T1000 (cell line): ENCODE data around the gene WFDC1.

Experiments used
- DNase-seq: peaks from one replicate; lab custom pipeline; 2025; ENCODE audit warnings: mixed read lengths; lab: John Stamatoyannopoulos, UW

WFDC1 gene

DNA sequence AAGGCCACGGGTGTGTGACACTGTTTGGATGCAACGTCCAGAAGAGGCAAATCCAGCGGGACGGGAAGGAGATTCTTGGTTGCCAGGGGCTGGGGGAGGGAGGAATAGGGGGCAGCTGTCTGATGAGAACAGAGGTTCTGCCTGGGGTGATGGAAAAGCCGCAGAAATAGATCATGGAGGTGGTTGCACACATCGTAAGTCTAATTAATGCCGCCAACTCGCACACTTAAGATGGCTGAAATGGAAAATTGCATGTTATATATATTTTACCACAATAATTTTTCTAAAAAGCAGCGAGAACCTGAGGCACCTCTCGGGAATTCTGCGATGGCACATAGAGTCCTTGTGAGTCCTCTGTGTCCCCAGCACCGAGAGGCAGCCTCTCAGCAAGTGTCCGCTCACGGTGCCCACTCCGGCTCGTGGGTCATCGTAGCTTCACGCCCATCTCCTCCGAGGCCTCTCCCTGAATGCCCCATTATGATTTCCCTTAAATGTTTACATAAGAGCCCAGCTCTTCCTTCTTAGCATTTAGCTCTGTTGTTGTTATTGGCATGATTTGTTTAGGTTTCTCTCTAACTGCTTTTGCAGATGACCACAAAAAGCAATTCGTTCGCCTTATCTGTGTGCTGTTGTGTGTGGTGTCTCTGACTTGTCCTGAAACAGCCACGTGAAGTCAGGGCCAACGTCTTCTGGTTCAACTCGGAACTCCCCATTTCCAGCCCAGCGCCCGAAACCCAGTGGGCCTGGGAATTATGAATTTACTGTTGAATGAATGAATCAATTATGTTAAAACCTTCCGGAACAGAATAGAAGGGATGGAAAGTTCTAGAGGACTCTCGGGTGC lies 7.7 kb downstream of the WFDC1 start:
- no peak for DNase-seq

DNA sequence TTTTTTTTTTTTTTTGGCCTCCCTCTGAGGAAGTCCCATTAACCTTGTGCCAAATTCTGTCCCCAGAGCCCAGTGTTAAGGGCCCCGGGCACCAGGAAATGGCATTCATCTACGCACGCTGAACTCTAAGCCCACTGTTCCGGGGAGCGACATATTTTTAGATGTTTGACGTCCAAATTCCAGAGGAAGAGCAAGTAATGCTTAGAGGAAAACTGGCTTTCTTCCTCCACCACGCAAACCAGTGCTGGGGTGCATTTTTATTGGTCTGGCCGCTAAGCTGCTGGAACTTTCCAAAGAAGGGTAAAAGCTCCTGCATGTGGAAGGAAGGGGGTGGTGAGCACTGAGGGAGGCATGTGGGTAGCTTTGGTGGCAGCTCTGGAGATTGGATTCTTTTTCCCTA lies 8.3 kb downstream of the WFDC1 start:
- DNase-seq = no peak

GRCh38 chr16:84303516-84303915 lies 8.8 kb downstream of the WFDC1 start:
- no peak for DNase-seq

- DNase-seq = no peak
Observed at GRCh38 chr16:84306564-84306963, 11.9 kb downstream of the WFDC1 start.

DNA sequence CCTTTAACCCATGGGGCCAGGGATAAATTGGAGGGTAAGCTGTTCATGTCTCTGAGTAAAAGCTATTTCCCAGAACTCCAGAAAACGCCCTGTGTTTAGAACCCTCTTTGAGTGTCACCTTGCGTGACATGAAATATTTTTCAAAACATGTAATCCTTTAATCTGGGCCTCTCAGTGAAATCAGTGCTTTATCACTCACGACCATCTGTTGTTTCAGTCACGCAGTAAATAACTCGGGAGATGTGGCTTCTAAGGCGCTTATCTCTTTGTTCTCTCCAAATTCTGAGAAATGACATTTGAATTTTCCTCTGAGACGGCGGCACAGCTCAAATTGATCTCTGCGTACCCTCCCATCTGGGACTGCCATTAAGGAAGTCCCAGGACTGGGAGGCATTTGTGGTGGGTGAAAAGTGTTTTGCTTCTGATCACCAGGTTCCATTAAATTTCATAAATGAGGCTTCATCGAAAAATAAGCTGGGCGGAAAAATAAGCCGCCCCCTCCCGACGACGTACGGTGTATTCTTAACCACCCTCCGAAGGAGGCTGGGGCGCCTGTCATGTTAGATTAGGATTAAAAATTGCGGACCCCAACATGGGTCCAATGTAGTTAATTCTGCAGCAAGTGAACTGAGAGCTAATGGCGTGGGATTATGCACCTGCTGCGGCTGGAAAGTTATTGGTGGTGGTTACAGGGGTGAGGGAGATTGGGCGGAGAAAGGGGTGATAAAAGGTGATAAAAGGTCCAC lies 12.7 kb downstream of the WFDC1 start:
- DNase-seq = no peak

GRCh38 chr16:84308120-84308519 lies 13.4 kb downstream of the WFDC1 start:
- no peak for DNase-seq

DNA sequence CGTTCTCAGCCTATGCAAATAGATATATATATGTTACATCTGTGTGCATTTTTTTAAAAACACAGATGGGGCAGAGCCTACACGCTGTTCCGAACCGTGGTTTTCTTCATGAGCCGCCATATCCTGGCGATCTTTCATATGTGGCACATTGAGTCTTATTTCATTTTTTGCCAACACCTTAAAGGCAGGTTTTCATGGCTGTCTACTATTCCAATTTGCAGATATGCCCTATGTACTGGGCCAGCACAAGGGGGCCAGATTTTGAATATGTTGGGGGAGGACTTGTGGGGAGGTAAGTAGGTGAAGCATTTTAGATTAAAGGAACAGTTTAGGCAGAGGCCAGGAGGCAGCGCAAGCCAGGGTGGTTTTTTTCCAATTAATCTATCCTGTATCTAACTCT lies 16.0 kb downstream of the WFDC1 start:
- DNase-seq = no peak

GRCh38 chr16:84312783-84313382 lies 18.2 kb downstream of the WFDC1 start:
- no peak for DNase-seq

DNA sequence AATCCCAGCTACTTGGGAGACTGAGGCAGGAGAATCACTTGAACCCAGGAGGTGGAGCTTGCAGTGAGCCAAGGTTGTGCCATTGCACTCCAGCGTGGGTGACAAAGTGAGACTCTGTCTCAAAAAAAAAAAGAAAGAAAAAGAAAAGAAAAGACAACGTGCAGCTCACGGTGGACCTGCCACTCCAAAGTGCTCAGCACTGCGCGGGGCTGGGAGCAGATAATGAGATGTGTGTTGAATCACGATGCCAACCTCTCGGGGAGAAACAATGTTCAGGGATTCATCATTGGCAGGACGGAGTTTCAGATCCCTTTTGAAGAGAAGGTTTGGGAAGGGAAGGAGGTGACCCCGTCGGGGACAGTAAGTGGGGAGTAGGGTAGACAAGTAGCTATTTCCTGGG lies 19.2 kb downstream of the WFDC1 start:
- DNase-seq = no peak

DNA sequence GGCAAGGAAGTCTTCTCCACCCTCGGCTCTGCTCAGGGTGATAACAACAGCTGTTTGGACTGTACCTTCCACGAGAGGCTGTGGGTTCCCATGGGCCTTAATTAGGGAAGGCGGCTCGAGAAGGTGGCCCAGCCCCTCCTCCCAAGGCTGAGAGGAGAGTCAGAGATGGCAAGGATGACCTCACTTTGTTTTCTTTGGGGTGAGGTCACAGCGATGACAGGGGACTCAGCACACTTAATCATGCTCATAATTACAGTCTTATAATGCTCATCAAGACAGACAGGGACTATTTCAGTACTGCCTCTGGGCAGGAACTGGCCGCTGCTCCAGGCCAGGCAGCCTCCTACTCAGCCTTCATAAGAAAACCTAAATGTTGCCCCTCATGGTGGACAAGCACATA lies 19.7 kb downstream of the WFDC1 start:
- no peak for DNase-seq

DNA sequence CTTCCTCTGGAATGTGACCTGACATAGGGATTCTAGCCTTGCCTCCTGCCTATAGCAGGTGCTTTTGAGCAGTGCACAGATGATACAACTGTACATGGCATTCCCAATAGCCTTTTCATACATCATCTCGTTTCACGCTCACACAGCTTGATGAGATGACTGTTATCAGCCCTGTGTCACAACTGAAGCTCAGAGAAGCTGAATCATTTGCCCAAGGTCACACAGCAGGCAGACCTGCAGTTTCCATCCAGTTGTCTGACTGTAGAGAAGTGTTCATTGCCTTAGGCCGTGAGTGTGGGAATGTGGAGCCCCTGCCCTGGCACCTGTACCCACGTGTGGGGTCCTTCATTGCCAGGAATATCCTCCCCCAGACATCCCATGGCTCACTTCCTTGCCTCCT lies 20.1 kb downstream of the WFDC1 start:
- no peak for DNase-seq

GRCh38 chr16:84315422-84315821 lies 20.7 kb downstream of the WFDC1 start:
- no peak for DNase-seq

- DNase-seq = no peak
Observed at GRCh38 chr16:84318091-84318975, 23.7 kb downstream of the WFDC1 start.

DNA sequence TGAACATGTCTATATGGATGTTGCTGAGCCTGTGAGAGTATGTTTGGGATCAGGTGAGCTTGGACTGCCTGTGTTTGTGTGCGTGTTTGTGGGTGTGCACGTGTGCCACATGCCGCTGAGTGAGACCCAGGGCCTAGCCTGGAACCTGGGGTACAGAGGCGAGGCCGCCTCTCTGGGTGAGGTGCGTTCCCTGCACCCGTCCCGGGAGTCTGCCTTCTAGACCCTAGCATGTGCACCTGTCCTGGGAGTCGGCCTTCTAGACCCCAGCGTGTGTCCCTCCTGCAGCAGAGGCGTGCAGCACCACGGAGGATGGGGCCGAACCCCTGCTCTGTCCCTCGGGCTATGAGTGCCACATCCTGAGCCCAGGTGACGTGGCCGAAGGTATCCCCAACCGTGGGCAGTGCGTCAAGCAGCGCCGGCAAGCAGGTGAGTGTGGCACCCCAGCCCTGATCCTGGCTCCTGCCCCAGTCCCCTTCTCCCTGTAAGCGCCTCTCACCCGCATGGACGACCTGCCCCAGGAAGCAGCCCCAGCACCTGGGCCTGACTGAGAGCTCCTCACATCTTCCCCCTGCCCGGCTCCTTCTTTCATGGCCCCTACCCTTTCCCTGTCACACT lies 24.6 kb downstream of the WFDC1 start:
- no peak for DNase-seq

DNA sequence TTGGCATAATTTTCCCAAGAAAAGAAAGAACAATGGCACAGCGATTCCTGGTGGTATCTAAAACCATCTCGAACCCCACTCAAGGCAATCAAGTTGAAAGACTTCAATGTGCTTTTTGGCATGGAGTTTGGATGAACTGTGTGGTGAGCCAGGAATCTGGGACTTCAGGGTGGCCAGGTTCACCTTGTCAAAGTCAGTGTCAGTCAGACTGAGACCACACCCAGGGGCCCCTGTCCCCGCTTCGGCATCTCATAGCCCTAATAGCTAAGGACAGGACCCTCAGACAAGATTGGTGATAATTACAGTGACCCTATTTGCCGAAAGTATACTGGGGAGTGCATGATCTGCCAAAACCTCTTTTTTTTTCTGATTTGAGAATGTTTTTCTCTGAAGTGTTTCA lies 25.8 kb downstream of the WFDC1 start:
- no peak for DNase-seq

- no peak for DNase-seq
Observed at GRCh38 chr16:84321932-84322331, 27.3 kb downstream of the WFDC1 start.

DNA sequence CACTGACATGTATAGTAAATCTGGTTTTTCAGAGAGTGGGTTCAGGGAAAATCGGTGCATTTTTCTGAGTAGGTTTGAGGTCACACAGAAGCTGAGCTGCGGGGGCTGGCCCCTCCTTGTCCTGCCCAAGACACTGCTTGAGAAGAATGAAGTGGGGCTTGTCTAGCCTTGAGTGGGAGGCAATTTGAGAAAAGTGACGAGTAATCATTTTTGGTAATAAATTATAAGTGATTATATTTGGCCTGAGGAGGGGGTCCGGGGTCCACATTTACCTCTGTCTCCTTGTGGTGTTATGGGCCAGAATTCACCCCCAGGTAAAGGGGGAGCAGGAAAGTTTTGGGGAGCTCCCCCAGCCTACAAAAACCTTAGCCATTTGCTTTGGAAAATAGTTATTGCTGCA lies 28.1 kb downstream of the WFDC1 start:
- no peak for DNase-seq

- no peak for DNase-seq
Observed at GRCh38 chr16:84323606-84324005, 28.9 kb downstream of the WFDC1 start.

DNA sequence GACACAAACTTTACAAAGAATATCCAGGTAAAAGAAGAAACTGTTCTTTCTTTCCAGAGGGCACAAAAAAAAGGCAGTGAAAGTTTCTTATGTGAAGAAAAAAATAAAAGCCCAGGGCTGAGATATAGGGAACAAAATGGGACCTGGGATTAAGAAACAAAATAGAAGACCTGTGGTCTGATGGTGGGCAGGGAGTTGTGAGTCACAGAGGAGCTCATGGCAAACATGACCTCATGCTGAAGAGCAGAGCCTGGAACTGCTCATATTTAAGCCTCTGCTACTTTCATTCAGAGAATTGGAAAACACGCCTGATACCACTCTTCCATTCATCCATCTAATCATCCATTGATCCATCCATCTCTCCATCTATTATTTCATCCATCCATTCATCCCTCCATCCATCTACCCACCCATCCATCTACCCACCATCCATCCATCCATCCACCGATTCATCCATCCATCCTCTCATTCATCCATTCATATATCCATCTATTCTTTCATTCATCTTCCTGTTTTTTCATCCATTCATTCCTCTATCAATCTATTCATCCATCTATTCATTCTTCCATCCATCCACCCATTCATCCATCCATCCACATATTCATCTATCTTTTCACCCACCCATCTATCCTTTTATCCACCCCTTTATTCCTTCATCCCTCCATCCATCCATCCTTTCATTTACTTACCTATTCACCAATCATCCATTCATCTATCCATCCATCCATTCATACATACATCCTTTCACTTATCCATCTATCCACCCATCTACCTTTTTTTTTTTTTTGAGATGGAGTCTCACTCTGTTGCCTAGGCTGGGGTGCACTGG lies 30.0 kb downstream of the WFDC1 start:
- DNase-seq = no peak

DNA sequence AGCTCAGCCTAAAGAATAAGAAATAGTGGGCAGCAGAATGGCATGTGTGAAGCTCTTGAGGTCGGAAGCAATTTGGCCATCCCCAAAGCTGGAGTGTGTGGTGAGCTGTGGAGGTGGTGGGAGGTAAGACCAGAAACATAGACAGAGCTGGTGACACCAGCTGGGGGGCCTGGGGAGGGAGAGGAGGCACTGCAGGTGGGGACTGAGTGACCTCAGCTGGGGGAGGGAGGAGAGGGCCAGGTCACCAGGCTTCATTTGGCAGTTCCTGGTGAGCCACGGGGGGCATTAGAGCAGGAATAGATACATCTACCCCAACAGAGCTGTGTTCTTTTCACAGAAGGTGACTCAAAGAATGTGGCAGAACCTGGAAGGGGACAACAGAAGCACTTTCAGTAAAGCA lies 31.9 kb downstream of the WFDC1 start:
- no peak for DNase-seq
